Measurements from ENCODE around the gene PTPN9. TPM values are rescaled to one million over a fixed set of nuclear protein-coding genes. Genes with fewer than 3 reads are reported as not detected.
"Not testable (repeated sequence)": the region's sequence is repeated elsewhere in the genome, so short reads cannot be mapped to it uniquely, and the experiment has no call there.

Gene PTPN9
- total RNA-seq, 1 experiment from 2014 or later, result 64.9 TPM

DNA sequence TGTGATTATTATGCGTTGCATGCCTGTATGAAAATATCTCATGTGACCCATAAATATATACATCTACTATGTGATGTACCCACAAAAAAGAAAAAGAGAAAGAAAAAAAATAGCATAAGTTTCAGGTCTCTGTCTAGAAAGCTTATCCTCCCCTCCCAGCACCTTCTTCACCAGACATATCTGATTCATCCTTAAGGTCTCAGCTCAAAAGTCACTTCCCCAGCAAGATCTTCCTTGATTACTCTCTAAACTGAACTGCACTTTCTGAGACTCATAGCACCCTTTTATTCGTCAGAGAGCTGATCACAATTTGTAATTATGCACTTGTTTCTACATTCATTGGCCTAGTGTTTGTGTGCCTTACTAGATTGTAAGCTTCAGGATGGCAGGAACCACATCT, 11.1 kb upstream of the PTPN9 start:
- Histone ChIP-seq H3K36me3 (ENCODE audit: insufficient read depth, low read length, poor library complexity, severe bottlenecking) (peaks cover 6% of the 10 kb centered on the region), H3K4me3 (ENCODE audit: low read depth, low read length, poor library complexity, severe bottlenecking) (no peak overlapping the region), H3K27ac (ENCODE audit: low read depth, low read length, poor library complexity, severe bottlenecking) (no peak overlapping the region), H3K9me3 (ENCODE audit: low read depth, low read length, poor library complexity, severe bottlenecking) (no peaks in the 10 kb centered on the region), H3K4me1 (ENCODE audit: insufficient read depth, low read length, poor library complexity, severe bottlenecking) (no peaks in the 10 kb centered on the region), H3K27me3 (replicated peaks; ENCODE audit: insufficient read depth, low read depth, low read length, poor library complexity) (no peaks in the 10 kb centered on the region)
- BruUV-seq (replicated peaks), result no TSS peak
- DNase-seq (ENCODE audit: low spot score), result no peak
- CTCF ChIA-PET, result no interaction called here
- TF ChIP-seq CTCF (conservative IDR thresholded peaks at IDR 0.05; ENCODE audit: low read depth, low read length), result no peak
- TF ChIP-seq EZH2 (IDR thresholded peaks at IDR 0.05; ENCODE audit: borderline replicate concordance, low read depth, low read length, poor library complexity, severe bottlenecking), result no peak
- intact Hi-C loops (cut with micrococcal nuclease; ENCODE audit: unreplicated experiment), result no loop called here
- POLR2A ChIA-PET (ENCODE audit: low non-redundant PET), result no interaction called here

DNA sequence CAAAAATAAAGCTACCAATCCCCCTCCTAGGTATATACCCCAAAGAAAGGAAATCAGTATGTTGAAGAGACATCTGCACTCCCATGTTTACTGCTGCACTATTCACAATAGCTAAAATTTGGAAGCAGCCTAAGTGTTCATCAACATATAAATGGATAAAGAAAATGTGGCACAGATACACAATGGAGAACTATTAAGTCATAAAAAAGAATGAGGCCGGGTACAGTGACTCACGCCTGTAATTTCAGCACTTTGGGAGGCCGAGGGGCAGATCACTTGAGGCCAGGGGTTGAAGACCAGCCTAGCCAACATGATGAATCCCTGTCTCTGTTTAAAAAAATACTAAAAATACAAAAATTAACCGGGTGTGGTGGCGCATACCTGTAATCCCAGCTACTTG, 10.0 kb upstream of the PTPN9 start:
- ChIA-PET CTCF (no interaction called here), POLR2A (ENCODE audit: low non-redundant PET) (no interaction called here)
- no peak overlapping the region for H3K27ac ChIP-seq (ENCODE audit: low read depth, low read length, poor library complexity, severe bottlenecking)
- H3K9me3 ChIP-seq (ENCODE audit: low read depth, low read length, poor library complexity, severe bottlenecking), result no peaks in the 10 kb centered on the region
- no TSS peak for BruUV-seq (replicated peaks)
- no peak overlapping the region for H3K4me3 ChIP-seq (ENCODE audit: low read depth, low read length, poor library complexity, severe bottlenecking)
- H3K27me3 ChIP-seq (replicated peaks; ENCODE audit: insufficient read depth, low read depth, low read length, poor library complexity), result no peaks in the 10 kb centered on the region
- intact Hi-C loops (cut with micrococcal nuclease; ENCODE audit: unreplicated experiment), result no loop called here
- TF ChIP-seq EZH2 (IDR thresholded peaks at IDR 0.05; ENCODE audit: borderline replicate concordance, low read depth, low read length, poor library complexity, severe bottlenecking) (no peak), CTCF (conservative IDR thresholded peaks at IDR 0.05; ENCODE audit: low read depth, low read length) (no peak)
- H3K36me3 ChIP-seq (ENCODE audit: insufficient read depth, low read length, poor library complexity, severe bottlenecking), result no peaks in the 10 kb centered on the region
- H3K4me1 ChIP-seq (ENCODE audit: insufficient read depth, low read length, poor library complexity, severe bottlenecking), result no peaks in the 10 kb centered on the region
- no peak for DNase-seq (ENCODE audit: low spot score)

- CTCF ChIA-PET; BruUV-seq (replicated peaks): not testable (repeated sequence)
These were observed 7.3 kb upstream of the PTPN9 start for GRCh38 chr15:75586422-75586821.

GRCh38 chr15:75584121-75584520, 5.0 kb upstream of the PTPN9 start:
- Histone ChIP-seq H3K9me3 (ENCODE audit: low read depth, low read length, poor library complexity, severe bottlenecking) (no peaks in the 10 kb centered on the region), H3K4me3 (ENCODE audit: low read depth, low read length, poor library complexity, severe bottlenecking) (no peak overlapping the region), H3K27ac (ENCODE audit: low read depth, low read length, poor library complexity, severe bottlenecking) (peak overlapping the region; percentile 42), H3K27me3 (replicated peaks; ENCODE audit: insufficient read depth, low read depth, low read length, poor library complexity) (no peaks in the 10 kb centered on the region), H3K4me1 (ENCODE audit: insufficient read depth, low read length, poor library complexity, severe bottlenecking) (peaks cover 6% of the 10 kb centered on the region), H3K36me3 (ENCODE audit: insufficient read depth, low read length, poor library complexity, severe bottlenecking) (no peaks in the 10 kb centered on the region)
- BruUV-seq (replicated peaks), result no TSS peak
- CTCF ChIA-PET, result no interaction called here
- TF ChIP-seq EZH2 (IDR thresholded peaks at IDR 0.05; ENCODE audit: borderline replicate concordance, low read depth, low read length, poor library complexity, severe bottlenecking) (no peak), CTCF (conservative IDR thresholded peaks at IDR 0.05; ENCODE audit: low read depth, low read length) (no peak)
- POLR2A ChIA-PET (ENCODE audit: low non-redundant PET), result no interaction called here
- no peak for DNase-seq (ENCODE audit: low spot score)
- intact Hi-C loops (cut with micrococcal nuclease; ENCODE audit: unreplicated experiment), result no loop called here

More at GRCh38 chr15:75586422-75586821, 7.3 kb upstream of the PTPN9 start:
- DNase-seq (ENCODE audit: low spot score); intact Hi-C loops (cut with micrococcal nuclease; ENCODE audit: unreplicated experiment); POLR2A ChIA-PET (ENCODE audit: low non-redundant PET); H3K4me1 ChIP-seq (ENCODE audit: insufficient read depth, low read length, poor library complexity, severe bottlenecking); H3K9me3 ChIP-seq (ENCODE audit: low read depth, low read length, poor library complexity, severe bottlenecking); H3K27me3 ChIP-seq (replicated peaks; ENCODE audit: insufficient read depth, low read depth, low read length, poor library complexity); H3K27ac ChIP-seq (ENCODE audit: low read depth, low read length, poor library complexity, severe bottlenecking); H3K36me3 ChIP-seq (ENCODE audit: insufficient read depth, low read length, poor library complexity, severe bottlenecking); H3K4me3 ChIP-seq (ENCODE audit: low read depth, low read length, poor library complexity, severe bottlenecking): not testable (repeated sequence)
